CD4-positive, alpha-beta T cell (primary cell): ENCODE measurements around the gene TCHH. TPM values are rescaled to one million over a fixed set of nuclear protein-coding genes. Genes with fewer than 3 reads are reported as not detected.

Experiments used
- ATAC-seq: fragments of 200-7000 bp; cut with Tn5 transposase; one replicate; pipeline ENCODE4 v1.10.0; 2022; ENCODE audit warnings: mild to moderate bottlenecking; ENCODE audit not compliant: poor library complexity
- CTCF ChIA-PET: fragments of 350-600 bp; sonication (Branson Sonifier 250); formaldehyde crosslinking; loops from one replicate; lab custom pipeline; 2021; ENCODE audit warnings: antibody characterized with exemption, inconsistent platforms; lab: Charles Lee
- POLR2A ChIA-PET: fragments of 350-600 bp; sonication (Branson Sonifier 250); formaldehyde crosslinking; loops from one replicate; lab custom pipeline; 2021; ENCODE audit warnings: antibody characterized with exemption, inconsistent platforms; lab: Charles Lee
- DNase-seq, 14 experiments: peaks; one replicate each; pipeline ENCODE4 v3.0.0-alpha.2; 2013 to 2020; ENCODE audit warnings: mixed read lengths in 2 of 14
- H3K27ac ChIP-seq, 2 donors: one replicate each; pipeline versions ENCODE4 v1.5.1 to v1.7.0; 2013; ENCODE audit warnings: low read length in 2 of 2, low read depth in 1 of 2, mild to moderate bottlenecking in 1 of 2
- H3K27me3 ChIP-seq, 2 experiments: 1 replicate in 1 of 2; 2 replicates in 1 of 2; pipeline versions ENCODE4 v1.6.1 to v1.7.0; 2013; ENCODE audit warnings: low read length in 2 of 2, control low read depth in 1 of 2, mild to moderate bottlenecking in 1 of 2, moderate library complexity in 1 of 2; ENCODE audit not compliant: insufficient read depth in 2 of 2, control insufficient read depth in 1 of 2
- H3K36me3 ChIP-seq: one replicate; pipeline ENCODE4 v1.6.1; 2013; ENCODE audit warnings: low read length, control low read depth; ENCODE audit not compliant: insufficient read depth
- H3K4me1 ChIP-seq: one replicate; pipeline ENCODE4 v1.6.1; 2013; ENCODE audit warnings: low read length, control low read depth; ENCODE audit not compliant: insufficient read depth
- H3K4me3 ChIP-seq: one replicate; pipeline ENCODE4 v1.5.1; 2013; ENCODE audit warnings: mild to moderate bottlenecking, low read length, moderate library complexity
- H3K9me3 ChIP-seq, 2 experiments: 1 replicate in 1 of 2; 2 replicates in 1 of 2; pipeline versions ENCODE4 v1.6.1 to v1.7.0; 2013; ENCODE audit warnings: low read length in 2 of 2, mild to moderate bottlenecking in 2 of 2, control low read depth in 1 of 2, moderate library complexity in 1 of 2; ENCODE audit not compliant: control insufficient read depth in 1 of 2, insufficient read depth in 1 of 2
- H3K27ac Mint-ChIP-seq: one replicate; pipeline ENCODE4 v1.8.0; 2020; ENCODE audit warnings: mixed read lengths
- H3K27me3 Mint-ChIP-seq: one replicate; pipeline ENCODE4 v1.8.0; 2021; ENCODE audit warnings: mixed read lengths
- H3K36me3 Mint-ChIP-seq: one replicate; pipeline ENCODE4 v1.8.0; 2021; ENCODE audit warnings: low read depth, mixed read lengths
- H3K4me1 Mint-ChIP-seq: one replicate; pipeline ENCODE4 v1.8.0; 2021; ENCODE audit warnings: low read depth, mixed read lengths
- H3K4me3 Mint-ChIP-seq: one replicate; pipeline ENCODE4 v1.8.0; 2020; ENCODE audit warnings: mild to moderate bottlenecking, mixed read lengths
- H3K9me3 Mint-ChIP-seq: one replicate; pipeline ENCODE4 v1.8.0; 2020; ENCODE audit warnings: mixed read lengths
- CTCF ChIP-seq: fragments of 200-600 bp; IDR thresholded peaks from one replicate; pipeline ENCODE4 v1.8.0; 2022; ENCODE audit warnings: antibody characterized with exemption, mild to moderate bottlenecking
- intact Hi-C, 2 experiments: fragments of 100-400 bp; cut with DNase I in 1 of 2; cut with micrococcal nuclease in 1 of 2; formaldehyde crosslinking; loops; one replicate each; pipeline versions ENCODE4 v1.15.1 to v1.9.0; 2023 to 2025; cut with DNase I, micrococcal nuclease
- total RNA-seq, 174 experiments: library from RNA in 2 of 174; stranded (reverse) in 2 of 174; gene quantifications; one replicate each; pipeline ENCODE4 v1.2.3 and lab custom pipeline; 2021 to 2026

TCHH gene
- total RNA-seq, 2 experiments from 2014 or later = not detected

GRCh38 chr1:152072311-152072710 is 42.9 kb downstream of the TCHH start:
- TF ChIP-seq CTCF = no peak
- intact Hi-C loops = no loop called here
- Histone ChIP-seq H3K4me1 (no peaks in the 10 kb centered on the region), H3K9me3 (no peaks in the 10 kb centered on the region), H3K4me3 (no peak overlapping the region), H3K27ac (no peak overlapping the region), H3K36me3 (no peaks in the 10 kb centered on the region), H3K27me3 (peaks cover 4 to 18% of the 10 kb centered on the region in 2 experiments)
- Mint-ChIP-seq H3K4me1 (no peaks in the 10 kb centered on the region), H3K4me3 (no peak overlapping the region), H3K27me3 (peaks cover 43% of the 10 kb centered on the region), H3K9me3 (no peaks in the 10 kb centered on the region), H3K36me3 (no peaks in the 10 kb centered on the region), H3K27ac (no peak overlapping the region)
- CTCF ChIA-PET = no interaction called here
- ATAC-seq (no peak), DNase-seq (no peak)
- POLR2A ChIA-PET = no interaction called here

GRCh38 chr1:152071123-152071522 is 44.1 kb downstream of the TCHH start:
- no peak for TF ChIP-seq CTCF
- ATAC-seq = no peak
- intact Hi-C loops = no loop called here
- Mint-ChIP-seq H3K4me1 (no peaks in the 10 kb centered on the region), H3K9me3 (no peaks in the 10 kb centered on the region), H3K36me3 (no peaks in the 10 kb centered on the region), H3K27me3 (peaks cover 44% of the 10 kb centered on the region), H3K27ac (no peak overlapping the region), H3K4me3 (no peak overlapping the region)
- Histone ChIP-seq H3K36me3 (no peaks in the 10 kb centered on the region), H3K27ac (no peak overlapping the region), H3K4me3 (no peak overlapping the region), H3K9me3 (no peaks in the 10 kb centered on the region), H3K27me3 (peaks cover 0 to 18% of the 10 kb centered on the region in 2 experiments), H3K4me1 (no peaks in the 10 kb centered on the region)
- DNase-seq = no peak
- CTCF ChIA-PET = no interaction called here
- POLR2A ChIA-PET = no interaction called here

- Mint-ChIP-seq H3K27ac (no peak overlapping the region), H3K36me3 (no peaks in the 10 kb centered on the region), H3K4me3 (no peak overlapping the region), H3K27me3 (peaks cover 36% of the 10 kb centered on the region), H3K4me1 (no peaks in the 10 kb centered on the region), H3K9me3 (no peaks in the 10 kb centered on the region)
- TF ChIP-seq CTCF = no peak
- no peak for DNase-seq
- intact Hi-C loops = no loop called here
- H3K27me3 ChIP-seq = peaks cover 9 to 17% of the 10 kb centered on the region in 2 experiments
- no peak for ATAC-seq
- H3K9me3 ChIP-seq = no peaks in the 10 kb centered on the region
- no peak overlapping the region for H3K4me3 ChIP-seq
- H3K27ac ChIP-seq = no peak overlapping the region
- CTCF ChIA-PET = no interaction called here
- no peaks in the 10 kb centered on the region for H3K4me1 ChIP-seq
- POLR2A ChIA-PET = no interaction called here
- no peaks in the 10 kb centered on the region for H3K36me3 ChIP-seq
Observed at GRCh38 chr1:152067929-152068328, 47.3 kb downstream of the TCHH start.
